NCI-H2196 (cell line): ENCODE data around the gene ZNF385D.

Experiments
- DNase-seq: peaks from one replicate; lab custom pipeline; 2025; ENCODE audit not compliant: unreplicated experiment; lab: John Stamatoyannopoulos, UW

ZNF385D gene

GRCh38 chr3:21682206-21682605 lies 68.8 kb downstream of the ZNF385D start:
- DNase-seq, result no peak

GRCh38 chr3:21673393-21673792 lies 77.6 kb downstream of the ZNF385D start:
- no peak for DNase-seq

GRCh38 chr3:21672303-21672702 lies 78.7 kb downstream of the ZNF385D start:
- DNase-seq, result no peak

- no peak for DNase-seq
Observed at GRCh38 chr3:21670386-21670785, 80.6 kb downstream of the ZNF385D start.

GRCh38 chr3:21668012-21668411 lies 83.0 kb downstream of the ZNF385D start:
- no peak for DNase-seq

- DNase-seq, result no peak
Observed at GRCh38 chr3:21665444-21666100, 85.4 kb downstream of the ZNF385D start.

- DNase-seq, result no peak
Observed at GRCh38 chr3:21664996-21665395, 86.0 kb downstream of the ZNF385D start.

GRCh38 chr3:21662403-21662802 lies 88.6 kb downstream of the ZNF385D start:
- DNase-seq, result no peak

- no peak for DNase-seq
Observed at GRCh38 chr3:21654662-21655061, 96.3 kb downstream of the ZNF385D start.

GRCh38 chr3:21654241-21654640 lies 96.8 kb downstream of the ZNF385D start:
- no peak for DNase-seq

- no peak for DNase-seq
Observed at GRCh38 chr3:21649519-21649918, 101.5 kb downstream of the ZNF385D start.

GRCh38 chr3:21647961-21648360 lies 103.0 kb downstream of the ZNF385D start:
- no peak for DNase-seq

- no peak for DNase-seq
Observed at GRCh38 chr3:21645121-21645897, 105.7 kb downstream of the ZNF385D start.

- DNase-seq, result no peak
Observed at GRCh38 chr3:21644268-21644667, 106.7 kb downstream of the ZNF385D start.

- no peak for DNase-seq
Observed at GRCh38 chr3:21643752-21644151, 107.3 kb downstream of the ZNF385D start.

- DNase-seq, result no peak
Observed at GRCh38 chr3:21642433-21642832, 108.6 kb downstream of the ZNF385D start.

- no peak for DNase-seq
Observed at GRCh38 chr3:21641959-21642358, 109.1 kb downstream of the ZNF385D start.

- no peak for DNase-seq
Observed at GRCh38 chr3:21638488-21638887, 112.5 kb downstream of the ZNF385D start.

- no peak for DNase-seq
Observed at GRCh38 chr3:21634112-21634511, 116.9 kb downstream of the ZNF385D start.

- DNase-seq, result no peak
Observed at GRCh38 chr3:21624524-21624923, 126.5 kb downstream of the ZNF385D start.

- no peak for DNase-seq
Observed at GRCh38 chr3:21621181-21621651, 129.8 kb downstream of the ZNF385D start.

GRCh38 chr3:21620511-21621155 lies 130.4 kb downstream of the ZNF385D start:
- no peak for DNase-seq
